GM12891 (cell line): ENCODE measurements around the gene RAPGEF2.

Source experiments
- DNase-seq: peaks from one replicate; pipeline ENCODE4 v3.0.0; 2011; ENCODE audit warnings: low spot score; ENCODE audit not compliant: insufficient read length
- FAIRE-seq: peaks from 2 replicates; lab custom pipeline; 2011; peaks lifted over from hg19 to GRCh38; lab: Jason Lieb, UNC
- PAX5 ChIP-seq: IDR thresholded peaks from 2 replicates; pipeline ENCODE4 v1.6.1; 2011; ENCODE audit warnings: low read length, moderate library complexity, mild to moderate bottlenecking; ENCODE audit not compliant: insufficient read depth, severe bottlenecking
- POLR2A ChIP-seq: IDR thresholded peaks from 2 replicates; pipeline ENCODE4 v1.6.1; 2011; ENCODE audit warnings: low read depth, low read length, control low read depth
- POLR2AphosphoS5 ChIP-seq: IDR thresholded peaks from 2 replicates; pipeline ENCODE4 v1.6.1; 2011; ENCODE audit warnings: low read depth, low read length, control low read depth
- POU2F2 ChIP-seq: IDR thresholded peaks from 2 replicates; pipeline ENCODE4 v1.6.1; 2011; ENCODE audit warnings: low read depth, mild to moderate bottlenecking, control low read depth, low read length, moderate library complexity
- SPI1 ChIP-seq: IDR thresholded peaks from 2 replicates; pipeline ENCODE4 v1.6.1; 2011; ENCODE audit warnings: low read depth, low read length, control low read depth
- TAF1 ChIP-seq: IDR thresholded peaks from 2 replicates; pipeline ENCODE4 v1.6.1; 2011; ENCODE audit warnings: low read depth, low read length, control low read depth

Gene RAPGEF2

GRCh38 chr4:159227378-159227777, 124.5 kb downstream of the RAPGEF2 start:
- TF ChIP-seq PAX5, result no peak
- TF ChIP-seq TAF1, result no peak
- no peak for TF ChIP-seq SPI1
- TF ChIP-seq POU2F2, result no peak
- no peak for TF ChIP-seq POLR2A
- no peak for TF ChIP-seq POLR2AphosphoS5
- FAIRE-seq (peak; percentile 40), DNase-seq (no peak)

GRCh38 chr4:159227984-159228383, 125.1 kb downstream of the RAPGEF2 start:
- DNase-seq, result no peak
- TF ChIP-seq POU2F2 (no peak), POLR2A (no peak), SPI1 (no peak), POLR2AphosphoS5 (no peak), TAF1 (no peak), PAX5 (no peak)
- no peak for FAIRE-seq

- DNase-seq, result no peak
- no peak for FAIRE-seq
- TF ChIP-seq PAX5, result no peak
- no peak for TF ChIP-seq TAF1
- TF ChIP-seq POLR2AphosphoS5, result no peak
- no peak for TF ChIP-seq POLR2A
- no peak for TF ChIP-seq POU2F2
- no peak for TF ChIP-seq SPI1
Observed at GRCh38 chr4:159229164-159229563, 126.3 kb downstream of the RAPGEF2 start.

- FAIRE-seq, result no peak
Observed at GRCh38 chr4:159232465-159233106, 129.7 kb downstream of the RAPGEF2 start.

GRCh38 chr4:159235779-159236368, 133.0 kb downstream of the RAPGEF2 start:
- DNase-seq (no peak), FAIRE-seq (no peak)
- TF ChIP-seq POLR2A (no peak), SPI1 (no peak), POU2F2 (no peak), TAF1 (no peak), PAX5 (no peak), POLR2AphosphoS5 (no peak)

More at GRCh38 chr4:159232465-159233106, 129.7 kb downstream of the RAPGEF2 start:
- no peak for TF ChIP-seq TAF1
- TF ChIP-seq POLR2AphosphoS5, result no peak
- TF ChIP-seq POU2F2, result no peak
- no peak for TF ChIP-seq POLR2A
- TF ChIP-seq SPI1, result no peak
- no peak for TF ChIP-seq PAX5
- DNase-seq, result no peak

- TF ChIP-seq POU2F2 (no peak), POLR2AphosphoS5 (no peak), SPI1 (no peak), POLR2A (no peak), PAX5 (no peak)
- DNase-seq (no peak), FAIRE-seq (no peak)
Observed at GRCh38 chr4:159237975-159238374, 135.1 kb downstream of the RAPGEF2 start.

- DNase-seq (no peak), FAIRE-seq (no peak)
- TF ChIP-seq PAX5, result no peak
- no peak for TF ChIP-seq TAF1
- no peak for TF ChIP-seq POLR2A
- TF ChIP-seq SPI1, result no peak
- no peak for TF ChIP-seq POLR2AphosphoS5
- TF ChIP-seq POU2F2, result no peak
Observed at GRCh38 chr4:159238631-159239030, 135.8 kb downstream of the RAPGEF2 start.

GRCh38 chr4:159239629-159240028, 136.8 kb downstream of the RAPGEF2 start:
- no peak for DNase-seq
- FAIRE-seq, result no peak
- TF ChIP-seq POU2F2, result no peak
- no peak for TF ChIP-seq POLR2A
- TF ChIP-seq POLR2AphosphoS5, result no peak
- no peak for TF ChIP-seq PAX5
- no peak for TF ChIP-seq TAF1
- TF ChIP-seq SPI1, result no peak

GRCh38 chr4:159240046-159240445, 137.2 kb downstream of the RAPGEF2 start:
- no peak for DNase-seq
- no peak for TF ChIP-seq POLR2A
- TF ChIP-seq PAX5, result no peak
- TF ChIP-seq SPI1, result no peak
- TF ChIP-seq POLR2AphosphoS5, result no peak
- FAIRE-seq, result no peak

- no peak for TF ChIP-seq TAF1
- TF ChIP-seq POU2F2, result no peak
- no peak for TF ChIP-seq POLR2A
- no peak for TF ChIP-seq POLR2AphosphoS5
- no peak for TF ChIP-seq PAX5
- TF ChIP-seq SPI1, result no peak
- no peak for DNase-seq
- FAIRE-seq, result no peak
Observed at GRCh38 chr4:159240687-159241086, 137.8 kb downstream of the RAPGEF2 start.
